Gastrocnemius medialis (tissue), 4 donors: ENCODE results near the gene ATXN1. TPM values are rescaled to one million over a fixed set of nuclear protein-coding genes. Genes with fewer than 3 reads are reported as not detected.

Experiments
- ATAC-seq, 2 donors: fragments of 150-250 bp; one replicate each; pipeline ENCODE4 v1.9.1; 2016
- DNase-seq, 2 donors: peaks; one replicate each; pipeline ENCODE4 v3.0.0-alpha.2; 2019
- H3K27ac ChIP-seq, 4 donors: fragments of 200-600 bp; sonication (generic); 1 replicate in 1 of 4; 2 replicates in 3 of 4; pipeline ENCODE4 v1.5.1; 2016 to 2018; ENCODE audit warnings: mild to moderate bottlenecking in 2 of 4, moderate library complexity in 1 of 4
- H3K27me3 ChIP-seq, 3 donors: fragments of 200-600 bp; sonication (generic) in 2 of 3; 1 replicate in 1 of 3; 2 replicates in 2 of 3; pipeline versions ENCODE4 v1.5.1 to v1.6.0; 2016 to 2019; ENCODE audit warnings: mild to moderate bottlenecking in 1 of 3, moderate library complexity in 1 of 3
- H3K36me3 ChIP-seq, 2 donors: fragments of 200-600 bp; sonication (generic) in 1 of 2; one replicate each; pipeline ENCODE4 v1.5.1; 2017 to 2018
- H3K4me1 ChIP-seq, 2 donors: fragments of 200-600 bp; sonication (generic) in 1 of 2; one replicate each; pipeline ENCODE4 v1.5.1; 2016 to 2017; ENCODE audit warnings: mild to moderate bottlenecking in 2 of 2
- H3K4me3 ChIP-seq, 4 donors: fragments of 200-600 bp; sonication (generic) in 3 of 4; 1 replicate in 1 of 4; 2 replicates in 3 of 4; pipeline ENCODE4 v1.5.1; 2016 to 2019; ENCODE audit warnings: mild to moderate bottlenecking in 2 of 4
- H3K9me3 ChIP-seq, 3 donors: fragments of 200-600 bp; sonication (generic) in 2 of 3; 1 replicate in 1 of 3; 2 replicates in 2 of 3; pipeline ENCODE4 v1.5.1; 2016 to 2019
- CTCF ChIP-seq, 5 experiments: fragments of 450-650 bp in 3 of 5; fragments of 200-600 bp in 2 of 5; sonication (generic) in 2 of 5; IDR thresholded peaks in 4 of 5; conservative IDR thresholded peaks in 1 of 5; 1 replicate in 4 of 5; 2 replicates in 1 of 5; pipeline ENCODE4 v1.5.1; 2016 to 2019; ENCODE audit warnings: antibody characterized with exemption in 5 of 5, mild to moderate bottlenecking in 3 of 5, moderate library complexity in 3 of 5
- POLR2A ChIP-seq, 2 donors: fragments of 450-650 bp; IDR thresholded peaks; one replicate each; pipeline ENCODE4 v1.6.1; 2017; ENCODE audit warnings: antibody characterized with exemption in 2 of 2, mild to moderate bottlenecking in 2 of 2, moderate library complexity in 2 of 2
- in situ Hi-C, 4 donors: fragments of 200-750 bp; cut with MboI; loops; one replicate each; pipeline versions ENCODE4 v1.15.0 to v1.8.0; 2017; ENCODE audit warnings: low sequenced_read_pairs in 4 of 4
- intact Hi-C: fragments of 100-400 bp; cut with DNase I; formaldehyde crosslinking; loops from one replicate; pipeline ENCODE4 v1.15.1; 2023; ENCODE audit warnings: low total_unique reads
- total RNA-seq, 4 donors: library from RNA; depleted of rRNA; stranded (reverse); fragments of >200 nt; gene quantifications; one replicate each; pipeline versions ENCODE4 v1.1.0 to v1.2.3, GENCODE V29; 2016

Gene ATXN1
- total RNA-seq, 4 donors from 2014 or later = 21.8 to 42.9 (median 33.1) TPM

GRCh38 chr6:16375843-16376242, 385.4 kb downstream of the ATXN1 start:
- H3K36me3 ChIP-seq = no peaks in the 10 kb centered on the region

GRCh38 chr6:16375206-16375605, 386.1 kb downstream of the ATXN1 start:
- H3K27ac ChIP-seq = no peak overlapping the region
- intact Hi-C loops (no loop called here), in situ Hi-C loops (no loop called here)
- ATAC-seq = no peak
- no peaks in the 10 kb centered on the region for H3K9me3 ChIP-seq
- H3K27me3 ChIP-seq = no peaks in the 10 kb centered on the region
- H3K4me3 ChIP-seq = no peak overlapping the region
- TF ChIP-seq CTCF (IDR thresholded peaks at IDR 0.05 in 4 of 5, conservative IDR thresholded peaks at IDR 0.05 in 1 of 5) = no peak
- no peak for TF ChIP-seq POLR2A (IDR thresholded peaks at IDR 0.05)
- peaks cover 18 to 29% of the 10 kb centered on the region in 2 donors for H3K4me1 ChIP-seq
- no peak for DNase-seq
- H3K36me3 ChIP-seq = no peaks in the 10 kb centered on the region

More at GRCh38 chr6:16375843-16376242, 385.4 kb downstream of the ATXN1 start:
- TF ChIP-seq CTCF (IDR thresholded peaks at IDR 0.05 in 4 of 5, conservative IDR thresholded peaks at IDR 0.05 in 1 of 5) = no peak
- TF ChIP-seq POLR2A (IDR thresholded peaks at IDR 0.05) = no peak
- no peak overlapping the region for H3K27ac ChIP-seq
- no peaks in the 10 kb centered on the region for H3K27me3 ChIP-seq
- no peak for ATAC-seq
- no peak overlapping the region for H3K4me3 ChIP-seq
- no peaks in the 10 kb centered on the region for H3K9me3 ChIP-seq
- in situ Hi-C loops (no loop called here), intact Hi-C loops (no loop called here)
- peaks cover 24 to 31% of the 10 kb centered on the region in 2 donors for H3K4me1 ChIP-seq
- DNase-seq = no peak

GRCh38 chr6:16374461-16375200, 386.6 kb downstream of the ATXN1 start:
- intact Hi-C loops (no loop called here), in situ Hi-C loops (no loop called here)
- H3K4me3 ChIP-seq = no peak overlapping the region
- H3K27ac ChIP-seq = no peak overlapping the region
- peaks cover 16 to 28% of the 10 kb centered on the region in 2 donors for H3K4me1 ChIP-seq
- no peak for DNase-seq
- no peak for TF ChIP-seq POLR2A (IDR thresholded peaks at IDR 0.05)
- TF ChIP-seq CTCF (IDR thresholded peaks at IDR 0.05 in 4 of 5, conservative IDR thresholded peaks at IDR 0.05 in 1 of 5) = no peak
- no peaks in the 10 kb centered on the region for H3K27me3 ChIP-seq
- H3K36me3 ChIP-seq = no peaks in the 10 kb centered on the region
- ATAC-seq = no peak
- no peaks in the 10 kb centered on the region for H3K9me3 ChIP-seq

- Histone ChIP-seq H3K27me3 (no peaks in the 10 kb centered on the region), H3K4me1 (peaks cover 17 to 28% of the 10 kb centered on the region in 2 donors), H3K27ac (no peak overlapping the region), H3K9me3 (no peaks in the 10 kb centered on the region), H3K36me3 (no peaks in the 10 kb centered on the region), H3K4me3 (no peak overlapping the region)
- intact Hi-C loops = no loop called here
- no peak for TF ChIP-seq CTCF (IDR thresholded peaks at IDR 0.05 in 4 of 5, conservative IDR thresholded peaks at IDR 0.05 in 1 of 5)
- no peak for TF ChIP-seq POLR2A (IDR thresholded peaks at IDR 0.05)
- in situ Hi-C loops = no loop called here
- no peak for ATAC-seq
- DNase-seq = no peak
Observed at GRCh38 chr6:16374016-16374415, 387.2 kb downstream of the ATXN1 start.
